Subcutaneous abdominal adipose tissue (tissue), 5 donors: ENCODE data around the gene L1TD1.
"Not testable (repeated sequence)": the region's sequence is repeated elsewhere in the genome, so short reads cannot be mapped to it uniquely, and the experiment has no call there.

Experiments
- H3K27ac ChIP-seq: one replicate; pipeline ENCODE4 v1.7.0; 2013; ENCODE audit warnings: low read depth, mild to moderate bottlenecking, inconsistent platforms, low read length, moderate library complexity
- H3K27me3 ChIP-seq, 5 donors: one replicate each; pipeline ENCODE4 v1.7.0; 2013; ENCODE audit warnings: low read length in 5 of 5, inconsistent platforms in 1 of 5; ENCODE audit not compliant: control insufficient read depth in 5 of 5, insufficient read depth in 4 of 5
- H3K36me3 ChIP-seq, 5 donors: one replicate each; pipeline ENCODE4 v1.7.0; 2013; ENCODE audit warnings: low read length in 5 of 5; ENCODE audit not compliant: control insufficient read depth in 5 of 5, insufficient read depth in 5 of 5
- H3K4me1 ChIP-seq, 5 donors: one replicate each; pipeline ENCODE4 v1.7.0; 2013; ENCODE audit warnings: low read length in 5 of 5, mild to moderate bottlenecking in 3 of 5, moderate library complexity in 1 of 5; ENCODE audit not compliant: control insufficient read depth in 5 of 5, insufficient read depth in 5 of 5
- H3K4me3 ChIP-seq, 5 donors: one replicate each; pipeline ENCODE4 v1.7.0; 2013; ENCODE audit warnings: low read length in 5 of 5, low read depth in 1 of 5
- H3K9ac ChIP-seq, 5 donors: one replicate each; pipeline ENCODE4 v1.7.0; 2013; ENCODE audit warnings: low read length in 5 of 5, mild to moderate bottlenecking in 4 of 5, moderate library complexity in 3 of 5
- H3K9me3 ChIP-seq, 5 donors: one replicate each; pipeline ENCODE4 v1.7.0; 2013; ENCODE audit warnings: low read length in 5 of 5; ENCODE audit not compliant: control insufficient read depth in 5 of 5
- donor health status: healthy.
- donor health status: healthy.
- donor health status: healthy.
- donor health status: healthy.
- donor health status: healthy.

The L1TD1 gene

DNA sequence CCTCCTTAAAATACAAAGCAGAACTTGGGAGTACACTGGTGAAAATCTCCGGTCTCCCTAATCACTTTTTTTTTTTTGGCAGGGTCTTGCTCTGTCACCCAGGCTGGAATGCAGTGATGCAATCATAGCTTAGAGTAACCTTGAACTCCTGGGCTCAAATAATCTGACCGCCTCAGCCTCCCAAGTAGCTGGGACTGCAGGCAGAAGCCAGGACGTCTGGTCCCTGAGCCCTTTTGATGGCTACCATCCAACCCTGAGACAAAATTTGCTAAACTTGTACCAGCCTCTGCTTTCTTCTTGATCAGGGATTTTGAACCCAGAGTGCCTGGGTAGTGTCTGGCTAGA is 4.1 kb downstream of the L1TD1 start:
- Histone ChIP-seq H3K27ac (no peak overlapping the region), H3K27me3 (peaks cover 4 to 22% (median 15%) of the 10 kb centered on the region in 5 donors), H3K9me3 (no peaks in the 10 kb centered on the region), H3K9ac (no peak overlapping the region), H3K4me1 (peaks cover 0 to 15% (median 11%) of the 10 kb centered on the region in 5 donors), H3K36me3 (no peaks in the 10 kb centered on the region), H3K4me3 (no peak overlapping the region)

DNA sequence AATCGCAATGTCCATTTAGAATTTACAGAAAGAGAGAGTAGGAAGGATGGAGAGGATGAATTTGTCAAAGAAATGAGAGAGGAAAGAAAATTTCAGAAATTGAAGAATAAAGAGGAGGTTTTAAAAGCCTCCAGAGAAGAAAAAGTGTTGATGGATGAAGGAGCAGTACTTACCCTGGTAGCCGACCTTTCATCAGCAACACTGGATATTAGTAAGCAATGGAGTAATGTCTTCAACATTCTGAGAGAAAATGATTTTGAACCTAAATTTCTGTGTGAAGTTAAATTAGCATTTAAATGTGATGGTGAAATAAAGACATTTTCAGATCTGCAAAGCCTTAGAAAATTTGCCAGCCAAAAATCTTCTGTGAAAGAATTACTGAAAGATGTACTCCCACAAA is 12.5 kb downstream of the L1TD1 start:
- Histone ChIP-seq H3K9ac (no peak overlapping the region), H3K4me1 (no peaks in the 10 kb centered on the region), H3K27me3 (no peaks in the 10 kb centered on the region), H3K36me3 (no peaks in the 10 kb centered on the region), H3K27ac (no peak overlapping the region), H3K4me3 (no peak overlapping the region), H3K9me3 (peaks cover 5 to 17% (median 16%) of the 10 kb centered on the region in 5 donors)

DNA sequence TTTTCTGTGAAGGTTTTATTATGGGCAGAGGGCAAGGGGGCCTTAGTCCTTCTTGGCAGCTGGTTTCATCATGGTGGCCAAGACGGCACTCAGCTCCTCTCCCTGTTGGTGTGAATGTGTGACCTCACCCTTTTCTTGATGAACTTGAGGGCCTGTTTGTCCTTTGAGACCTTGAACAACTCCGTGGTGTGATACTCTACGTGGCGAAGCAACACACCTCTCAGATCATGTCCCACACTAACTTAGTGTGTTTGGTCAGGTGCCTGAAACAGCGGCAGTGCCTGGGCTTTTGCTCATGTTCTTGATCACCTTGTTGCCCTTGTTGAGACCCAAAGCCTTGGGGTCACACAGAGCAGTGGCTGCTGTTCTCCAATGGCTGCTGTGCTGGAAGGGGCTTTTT is 13.4 kb downstream of the L1TD1 start:
- no peaks in the 10 kb centered on the region for H3K4me1 ChIP-seq

DNA sequence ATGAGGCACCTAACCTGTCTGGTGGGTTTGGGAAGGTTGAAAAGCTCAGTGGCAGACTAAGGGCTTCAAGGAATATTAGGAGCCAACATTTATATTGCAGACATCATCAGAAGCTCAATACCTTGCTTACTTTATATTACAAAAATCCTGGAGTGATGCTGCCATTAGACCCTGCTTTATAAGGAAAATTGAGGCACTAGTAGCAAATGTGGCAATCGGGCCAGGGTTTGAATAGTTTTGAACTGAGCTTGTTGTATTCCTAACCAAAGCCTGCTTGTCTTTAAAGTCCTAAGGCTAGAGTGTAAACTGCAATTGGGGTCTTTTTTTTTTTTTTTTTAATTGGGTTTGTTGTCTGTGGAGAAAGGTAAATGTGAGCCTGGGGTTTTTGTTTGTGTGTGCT is 14.3 kb downstream of the L1TD1 start:
- Histone ChIP-seq H3K9me3 (peaks cover 5 to 17% (median 16%) of the 10 kb centered on the region in 5 donors), H3K27ac (no peak overlapping the region), H3K4me3 (no peak overlapping the region), H3K9ac (no peak overlapping the region), H3K4me1 (no peaks in the 10 kb centered on the region), H3K36me3 (no peaks in the 10 kb centered on the region), H3K27me3 (no peaks in the 10 kb centered on the region)

More for the DNA sequence above, 13.4 kb downstream of the L1TD1 start:
- no peak overlapping the region for H3K9ac ChIP-seq
- no peak overlapping the region for H3K27ac ChIP-seq
- H3K9me3 ChIP-seq = peaks cover 5 to 17% (median 16%) of the 10 kb centered on the region in 5 donors
- no peak overlapping the region for H3K4me3 ChIP-seq
- no peaks in the 10 kb centered on the region for H3K27me3 ChIP-seq
- H3K36me3 ChIP-seq = no peaks in the 10 kb centered on the region

DNA sequence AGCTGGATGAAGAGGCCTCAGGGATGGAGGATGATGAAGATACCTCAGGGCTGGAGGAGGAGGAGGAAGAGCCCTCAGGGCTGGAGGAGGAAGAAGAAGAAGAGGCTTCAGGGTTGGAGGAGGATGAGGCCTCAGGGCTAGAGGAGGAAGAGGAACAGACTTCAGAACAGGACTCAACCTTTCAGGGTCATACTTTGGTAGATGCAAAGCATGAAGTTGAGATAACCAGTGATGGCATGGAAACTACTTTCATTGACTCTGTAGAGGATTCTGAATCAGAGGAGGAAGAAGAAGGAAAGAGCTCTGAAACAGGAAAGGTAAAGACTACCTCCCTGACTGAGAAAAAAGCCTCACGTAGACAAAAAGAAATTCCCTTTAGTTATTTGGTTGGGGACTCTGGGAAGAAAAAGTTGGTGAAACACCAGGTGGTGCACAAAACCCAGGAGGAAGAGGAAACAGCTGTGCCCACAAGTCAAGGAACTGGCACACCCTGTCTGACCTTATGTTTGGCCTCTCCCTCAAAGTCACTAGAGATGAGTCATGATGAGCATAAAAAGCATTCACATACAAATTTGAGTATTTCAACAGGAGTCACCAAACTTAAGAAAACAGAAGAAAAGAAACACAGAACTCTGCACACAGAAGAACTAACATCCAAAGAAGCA is 15.4 kb downstream of the L1TD1 start:
- H3K4me1 ChIP-seq = no peaks in the 10 kb centered on the region
- H3K9ac ChIP-seq = no peak overlapping the region
- H3K9me3 ChIP-seq = peaks cover 5 to 17% (median 16%) of the 10 kb centered on the region in 5 donors
- no peaks in the 10 kb centered on the region for H3K36me3 ChIP-seq
- no peak overlapping the region for H3K4me3 ChIP-seq
- no peaks in the 10 kb centered on the region for H3K27me3 ChIP-seq
- H3K27ac ChIP-seq = no peak overlapping the region

DNA sequence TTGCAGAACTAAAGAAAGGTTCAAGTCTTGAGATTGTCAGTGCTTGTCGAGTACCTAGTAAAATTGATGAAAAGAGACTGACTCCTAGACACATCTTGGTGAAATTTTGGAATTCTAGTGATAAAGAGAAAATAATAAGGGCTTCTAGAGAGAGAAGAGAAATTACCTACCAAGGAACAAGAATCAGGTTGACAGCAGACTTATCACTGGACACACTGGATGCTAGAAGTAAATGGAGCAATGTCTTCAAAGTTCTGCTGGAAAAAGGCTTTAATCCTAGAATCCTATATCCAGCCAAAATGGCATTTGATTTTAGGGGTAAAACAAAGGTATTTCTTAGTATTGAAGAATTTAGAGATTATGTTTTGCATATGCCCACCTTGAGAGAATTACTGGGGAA is 16.3 kb downstream of the L1TD1 start:
- no peaks in the 10 kb centered on the region for H3K4me1 ChIP-seq
- no peak overlapping the region for H3K9ac ChIP-seq
- H3K9me3 ChIP-seq = peaks cover 5 to 17% (median 16%) of the 10 kb centered on the region in 5 donors

DNA sequence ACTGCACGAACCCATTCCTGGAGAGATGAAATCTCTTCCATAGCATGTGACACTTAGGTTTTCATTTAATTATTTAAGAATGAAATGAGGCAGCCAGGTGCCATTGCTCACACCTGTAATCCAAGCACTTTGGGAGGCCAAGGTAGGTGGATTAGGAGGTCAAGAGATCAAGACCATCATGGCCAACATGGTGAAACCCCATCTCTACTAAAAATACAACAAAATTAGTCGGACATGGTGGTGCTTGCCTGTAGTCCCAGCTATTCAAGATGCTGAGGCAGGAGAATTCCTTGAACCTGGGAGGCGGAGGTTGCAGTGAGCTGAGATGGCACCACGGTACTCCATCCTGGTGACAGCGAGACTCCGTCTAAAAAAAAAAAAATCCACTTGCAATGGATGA is 17.8 kb downstream of the L1TD1 start:
- Histone ChIP-seq H3K4me1 (no peaks in the 10 kb centered on the region), H3K9ac (no peak overlapping the region), H3K4me3 (no peak overlapping the region), H3K36me3 (no peaks in the 10 kb centered on the region), H3K9me3 (peaks cover 5 to 17% (median 16%) of the 10 kb centered on the region in 5 donors), H3K27me3 (no peaks in the 10 kb centered on the region), H3K27ac (no peak overlapping the region)

More for the DNA sequence above, 16.3 kb downstream of the L1TD1 start:
- no peaks in the 10 kb centered on the region for H3K27me3 ChIP-seq
- H3K4me3 ChIP-seq = no peak overlapping the region
- no peaks in the 10 kb centered on the region for H3K36me3 ChIP-seq
- H3K27ac ChIP-seq = no peak overlapping the region

DNA sequence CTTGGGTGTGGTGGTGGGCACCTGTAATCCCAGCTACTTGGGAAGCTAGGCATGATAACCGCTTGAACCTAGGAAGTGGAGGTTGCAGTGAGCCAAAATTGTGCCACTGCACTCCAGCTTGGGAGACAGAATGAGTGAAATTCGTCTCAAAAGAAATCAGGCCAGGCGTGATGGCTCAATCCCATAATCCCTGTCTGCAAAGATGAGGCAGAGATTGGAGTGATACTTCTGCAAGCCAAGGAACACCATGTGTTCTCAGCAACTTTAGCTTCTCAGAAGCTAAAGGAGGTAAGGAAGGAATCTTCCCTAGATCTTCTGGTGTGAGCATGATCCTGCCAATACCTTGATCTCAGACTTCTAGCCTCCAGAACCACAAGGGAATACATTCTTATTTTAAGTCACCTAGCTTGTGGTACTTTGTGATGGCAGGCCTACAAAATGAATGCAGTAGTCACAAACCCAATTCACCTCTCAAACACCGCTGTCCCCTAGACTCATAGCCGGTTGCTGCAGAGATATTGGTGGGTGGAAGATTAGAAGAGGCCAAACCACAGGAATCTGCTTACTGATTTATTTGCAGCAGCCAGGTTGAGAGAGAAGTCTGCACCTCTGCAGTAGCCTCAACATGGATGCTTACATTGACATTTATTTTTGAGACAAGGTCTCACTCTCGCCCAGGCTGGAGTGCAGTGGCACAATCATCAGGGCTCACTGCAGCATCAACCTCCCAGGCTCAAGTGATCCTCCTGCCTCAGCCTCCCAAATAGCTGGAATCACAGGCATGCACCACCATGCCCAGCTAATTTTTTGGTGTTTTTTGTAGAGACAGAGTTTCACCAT is 18.6 kb downstream of the L1TD1 start:
- H3K9ac ChIP-seq = no peak overlapping the region
- no peak overlapping the region for H3K4me3 ChIP-seq
- H3K27me3 ChIP-seq = no peaks in the 10 kb centered on the region
- H3K27ac ChIP-seq = no peak overlapping the region
- peaks cover 5 to 17% (median 16%) of the 10 kb centered on the region in 5 donors for H3K9me3 ChIP-seq
- H3K4me1 ChIP-seq = no peaks in the 10 kb centered on the region
- H3K36me3 ChIP-seq = no peaks in the 10 kb centered on the region

DNA sequence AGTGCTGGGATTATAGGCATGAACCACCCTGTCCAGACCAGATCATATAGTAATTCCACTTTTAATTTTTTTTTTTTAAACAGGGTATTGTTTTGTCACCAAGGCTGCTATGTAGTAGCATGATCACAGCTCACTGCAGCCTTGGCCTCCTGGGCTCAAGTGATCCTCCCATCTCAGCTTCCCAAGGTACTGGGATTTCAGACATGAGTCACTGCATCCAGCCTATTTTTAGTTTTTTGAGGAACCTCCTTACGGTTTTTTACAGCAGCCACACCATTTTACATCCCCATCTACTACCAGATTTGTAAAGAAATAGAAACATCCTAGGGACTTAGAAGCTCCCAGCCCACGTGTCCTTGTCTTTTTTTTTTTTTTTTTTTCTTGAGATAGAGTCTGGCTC is 24.0 kb downstream of the L1TD1 start:
- Histone ChIP-seq H3K27me3 (no peaks in the 10 kb centered on the region), H3K4me3 (no peak overlapping the region), H3K9me3 (no peaks in the 10 kb centered on the region), H3K9ac (no peak overlapping the region), H3K4me1 (no peaks in the 10 kb centered on the region), H3K36me3 (no peaks in the 10 kb centered on the region), H3K27ac (no peak overlapping the region)

DNA sequence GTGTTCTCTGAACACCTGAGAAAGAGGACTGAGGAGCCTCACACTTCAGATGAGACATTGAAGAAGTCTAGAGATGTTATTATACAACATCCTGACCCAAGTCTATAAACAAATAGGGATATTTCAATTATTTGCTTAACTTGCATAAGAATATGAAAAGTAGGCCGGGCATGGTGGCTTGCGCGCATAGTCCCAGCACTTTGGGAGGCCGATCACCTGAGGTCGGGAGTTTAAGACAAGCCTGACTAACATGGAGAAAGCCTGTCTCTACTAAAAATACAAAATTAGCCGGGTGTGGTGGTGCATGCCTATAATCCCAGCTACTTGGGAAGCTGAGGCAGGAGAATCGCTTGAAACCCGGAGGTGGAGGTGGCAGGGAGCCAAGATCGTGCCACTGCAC is 25.8 kb downstream of the L1TD1 start:
- H3K27ac ChIP-seq, H3K4me1 ChIP-seq, H3K27me3 ChIP-seq, H3K4me3 ChIP-seq, H3K9ac ChIP-seq, H3K36me3 ChIP-seq, H3K9me3 ChIP-seq: not testable (repeated sequence)
